ENCODE data around the gene FAM20A. TPM values are rescaled to one million over a fixed set of nuclear protein-coding genes. Genes with fewer than 3 reads are reported as not detected.
"Not testable (repeated sequence)": the region's sequence is repeated elsewhere in the genome, so short reads cannot be mapped to it uniquely, and the experiment has no call there.

FAM20A gene
- total RNA-seq, 2 experiments from 2014 or later = not detected

DNA sequence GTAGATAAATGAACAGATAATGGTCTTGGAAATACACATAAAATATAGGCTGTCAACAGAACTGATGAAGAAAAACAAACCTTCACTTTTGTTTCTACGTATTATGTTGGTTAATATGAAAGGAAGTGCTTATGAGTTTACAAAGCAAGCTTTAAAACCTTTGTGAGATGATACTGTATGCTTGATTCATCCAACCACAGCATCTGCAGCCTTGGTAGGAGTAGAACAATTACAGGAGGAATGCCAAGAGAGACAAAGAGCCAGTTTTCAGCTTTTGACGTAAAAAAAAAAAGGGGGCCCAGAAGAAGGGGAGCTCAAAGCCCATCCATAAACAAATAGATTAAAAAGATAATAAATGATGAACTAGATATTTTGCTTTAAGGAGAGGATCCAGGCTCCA is 13.3 kb downstream of the FAM20A start:
- no peaks in the 10 kb centered on the region for H3K4me1 Mint-ChIP-seq (ENCODE audit: low read depth)
- H3K27ac Mint-ChIP-seq = no peak overlapping the region
- ChIA-PET CTCF (no interaction called here), POLR2A (no interaction called here)
- TF ChIP-seq, protein P1, sequence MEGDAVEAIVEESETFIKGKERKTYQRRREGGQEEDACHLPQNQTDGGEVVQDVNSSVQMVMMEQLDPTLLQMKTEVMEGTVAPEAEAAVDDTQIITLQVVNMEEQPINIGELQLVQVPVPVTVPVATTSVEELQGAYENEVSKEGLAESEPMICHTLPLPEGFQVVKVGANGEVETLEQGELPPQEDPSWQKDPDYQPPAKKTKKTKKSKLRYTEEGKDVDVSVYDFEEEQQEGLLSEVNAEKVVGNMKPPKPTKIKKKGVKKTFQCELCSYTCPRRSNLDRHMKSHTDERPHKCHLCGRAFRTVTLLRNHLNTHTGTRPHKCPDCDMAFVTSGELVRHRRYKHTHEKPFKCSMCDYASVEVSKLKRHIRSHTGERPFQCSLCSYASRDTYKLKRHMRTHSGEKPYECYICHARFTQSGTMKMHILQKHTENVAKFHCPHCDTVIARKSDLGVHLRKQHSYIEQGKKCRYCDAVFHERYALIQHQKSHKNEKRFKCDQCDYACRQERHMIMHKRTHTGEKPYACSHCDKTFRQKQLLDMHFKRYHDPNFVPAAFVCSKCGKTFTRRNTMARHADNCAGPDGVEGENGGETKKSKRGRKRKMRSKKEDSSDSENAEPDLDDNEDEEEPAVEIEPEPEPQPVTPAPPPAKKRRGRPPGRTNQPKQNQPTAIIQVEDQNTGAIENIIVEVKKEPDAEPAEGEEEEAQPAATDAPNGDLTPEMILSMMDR (IDR thresholded peaks at IDR 0.05) = no peak
- no peak for DNase-seq
- H3K27me3 Mint-ChIP-seq = peaks cover 14% of the 10 kb centered on the region
- ATAC-seq = no peak
- H3K4me3 Mint-ChIP-seq = no peak overlapping the region
- intact Hi-C loops (cut with micrococcal nuclease) = no loop called here
- H3K36me3 Mint-ChIP-seq (ENCODE audit: low read depth) = no peaks in the 10 kb centered on the region
- H3K9me3 Mint-ChIP-seq = peaks cover 2% of the 10 kb centered on the region

DNA sequence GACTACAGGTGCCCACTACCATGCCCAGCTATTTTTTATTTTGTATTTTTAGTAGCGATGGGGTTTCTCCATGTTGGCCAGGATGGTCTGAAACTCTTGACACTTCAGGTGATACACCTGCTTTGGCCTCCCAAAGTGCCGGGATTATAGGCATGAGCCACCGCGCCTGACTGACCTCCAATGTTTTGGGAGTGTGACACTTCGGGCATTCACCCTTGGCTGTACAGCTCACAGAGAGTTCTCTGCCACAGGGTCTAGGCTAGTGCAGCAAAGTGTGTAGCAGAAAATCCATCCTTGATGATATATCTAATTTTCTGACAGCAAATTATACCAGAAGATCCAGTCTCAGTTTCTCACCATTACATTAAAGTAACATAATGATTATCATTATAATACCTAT is 14.1 kb downstream of the FAM20A start:
- no peaks in the 10 kb centered on the region for H3K36me3 Mint-ChIP-seq (ENCODE audit: low read depth)
- peaks cover 9% of the 10 kb centered on the region for H3K27me3 Mint-ChIP-seq
- no peak overlapping the region for H3K27ac Mint-ChIP-seq
- no peak for ATAC-seq
- no peak overlapping the region for H3K4me3 Mint-ChIP-seq
- TF ChIP-seq, protein P1 (IDR thresholded peaks at IDR 0.05) = no peak
- intact Hi-C loops (cut with micrococcal nuclease) = no loop called here
- DNase-seq = no peak
- ChIA-PET CTCF (no interaction called here), POLR2A (no interaction called here)
- no peaks in the 10 kb centered on the region for H3K4me1 Mint-ChIP-seq (ENCODE audit: low read depth)
- peaks cover 2% of the 10 kb centered on the region for H3K9me3 Mint-ChIP-seq

DNA sequence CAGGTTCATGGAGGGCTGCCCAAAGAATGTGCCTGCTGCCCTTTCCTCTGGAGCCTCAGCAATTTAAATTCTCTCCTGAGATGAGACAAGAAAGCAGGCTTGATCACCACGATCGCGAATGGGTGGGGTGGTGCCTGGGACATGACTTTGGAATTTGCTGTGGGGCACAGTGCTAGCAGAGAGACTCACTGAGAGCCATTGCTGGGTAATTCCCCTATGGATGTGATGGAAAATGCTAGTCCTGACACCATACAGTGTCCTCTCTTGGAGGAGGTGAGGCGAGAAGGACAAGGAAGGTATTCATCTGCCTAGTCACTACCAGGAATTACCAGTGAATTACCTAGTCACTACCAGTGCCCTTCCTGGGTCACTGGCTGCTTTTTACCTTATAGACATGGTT is 15.5 kb downstream of the FAM20A start:
- Mint-ChIP-seq H3K27me3 (peaks cover 2% of the 10 kb centered on the region), H3K4me3 (no peak overlapping the region), H3K27ac (no peak overlapping the region), H3K4me1 (ENCODE audit: low read depth) (no peaks in the 10 kb centered on the region), H3K9me3 (peaks cover 2% of the 10 kb centered on the region), H3K36me3 (ENCODE audit: low read depth) (no peaks in the 10 kb centered on the region)
- POLR2A ChIA-PET = no interaction called here
- intact Hi-C loops (cut with micrococcal nuclease) = no loop called here
- DNase-seq (no peak), ATAC-seq (no peak)
- TF ChIP-seq, protein P1 (IDR thresholded peaks at IDR 0.05) = no peak
- CTCF ChIA-PET = no interaction called here

DNA sequence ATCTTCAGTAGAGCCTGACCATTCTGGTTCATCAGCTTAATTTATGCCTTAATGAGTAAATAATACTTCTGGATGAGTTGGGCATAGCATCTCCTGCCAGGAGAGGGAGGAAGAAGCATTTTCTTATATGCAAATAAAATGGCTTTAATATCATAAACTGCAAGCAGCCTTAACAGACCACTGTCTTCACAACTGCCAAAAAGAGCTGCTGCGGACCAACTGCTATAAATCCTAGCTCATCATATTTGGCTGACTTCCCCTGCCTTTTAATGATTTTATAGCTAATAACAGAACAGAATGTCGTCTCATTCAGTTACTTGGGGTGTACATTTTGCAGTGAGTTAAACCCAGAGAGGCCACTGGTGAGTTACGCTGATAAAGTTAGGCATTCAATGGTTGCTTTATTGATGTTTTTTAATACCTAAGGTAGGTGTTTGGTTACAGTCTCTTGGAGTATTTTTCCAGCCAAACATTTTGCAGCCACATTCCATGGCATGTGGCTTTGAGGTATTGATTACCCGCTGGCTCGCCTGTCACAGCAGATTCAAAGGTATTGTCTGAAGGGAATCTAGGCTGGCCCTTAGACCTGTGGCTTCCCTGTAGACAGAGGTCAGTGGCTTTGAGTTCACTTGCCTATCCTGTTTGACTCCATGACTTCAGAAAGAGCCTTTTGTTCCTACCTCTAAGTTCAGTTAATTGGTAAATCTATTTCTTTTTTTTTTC is 16.4 kb downstream of the FAM20A start:
- CTCF ChIA-PET = interaction anchor here (0.8 kb wide), 1 partner anchor 29 kb away, joined by 3 read pairs; no protein-coding TSS in a partner anchor
- TF ChIP-seq, protein P1 (IDR thresholded peaks at IDR 0.05) = no peak
- no peak for ATAC-seq
- Mint-ChIP-seq H3K4me1 (ENCODE audit: low read depth) (no peaks in the 10 kb centered on the region), H3K4me3 (no peak overlapping the region), H3K27ac (no peak overlapping the region), H3K27me3 (peaks cover 2% of the 10 kb centered on the region), H3K9me3 (peaks cover 2% of the 10 kb centered on the region), H3K36me3 (ENCODE audit: low read depth) (no peaks in the 10 kb centered on the region)
- POLR2A ChIA-PET = no interaction called here
- DNase-seq = no peak
- intact Hi-C loops (cut with micrococcal nuclease) = no loop called here

DNA sequence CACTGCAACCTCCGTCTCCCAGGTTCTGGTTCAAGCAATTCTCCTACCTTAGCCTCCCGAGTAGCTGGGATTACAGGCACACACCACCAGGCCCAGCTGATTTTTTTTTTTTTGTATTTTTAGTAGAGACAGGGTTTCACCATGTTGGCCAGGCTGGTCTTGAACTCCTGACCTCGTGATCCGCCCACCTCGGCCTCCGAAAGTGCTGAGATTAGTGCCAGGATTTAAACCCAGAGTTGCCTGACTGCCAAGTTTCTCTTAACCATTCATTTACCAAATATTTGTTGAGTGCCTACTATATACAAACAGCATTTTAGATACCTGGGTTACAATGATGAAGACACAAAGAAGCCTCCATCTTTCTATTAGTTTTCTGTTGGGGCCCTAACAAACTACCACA is 18.3 kb downstream of the FAM20A start:
- ATAC-seq; H3K36me3 Mint-ChIP-seq (ENCODE audit: low read depth); H3K27ac Mint-ChIP-seq; intact Hi-C loops (cut with micrococcal nuclease); CTCF ChIA-PET; H3K9me3 Mint-ChIP-seq; POLR2A ChIA-PET; H3K27me3 Mint-ChIP-seq; H3K4me1 Mint-ChIP-seq (ENCODE audit: low read depth); H3K4me3 Mint-ChIP-seq; DNase-seq: not testable (repeated sequence)
